HG03103 (cell line): ENCODE data around the gene TEX261.

Experiments
- ATAC-seq: cut with Tn5 transposase; IDR thresholded peaks from one replicate; pipeline ENCODE4 v1.9.1; 2021; ENCODE audit warnings: low read depth; ENCODE audit not compliant: unreplicated experiment

Gene TEX261

GRCh38 chr2:70960833-70961647 lies 33.6 kb downstream of the TEX261 start:
- ATAC-seq: no peak

GRCh38 chr2:70959851-70960832 lies 34.5 kb downstream of the TEX261 start:
- no peak for ATAC-seq

GRCh38 chr2:70959271-70959761 lies 35.4 kb downstream of the TEX261 start:
- no peak for ATAC-seq

- no peak for ATAC-seq
These were observed 35.9 kb downstream of the TEX261 start for GRCh38 chr2:70958759-70959158.

GRCh38 chr2:70957798-70958197 lies 36.9 kb downstream of the TEX261 start:
- no peak for ATAC-seq

- ATAC-seq: no peak
These were observed 38.5 kb downstream of the TEX261 start for GRCh38 chr2:70956141-70956540.

GRCh38 chr2:70954886-70955285 lies 39.8 kb downstream of the TEX261 start:
- ATAC-seq: no peak

- no peak for ATAC-seq
These were observed 45.6 kb downstream of the TEX261 start for GRCh38 chr2:70949086-70949485.

GRCh38 chr2:70948337-70949003 lies 46.2 kb downstream of the TEX261 start:
- ATAC-seq: peak; percentile 81

GRCh38 chr2:70947556-70948184 lies 47.0 kb downstream of the TEX261 start:
- no peak for ATAC-seq

- no peak for ATAC-seq
These were observed 47.7 kb downstream of the TEX261 start for GRCh38 chr2:70946832-70947442.

- ATAC-seq: no peak
These were observed 50.5 kb downstream of the TEX261 start for GRCh38 chr2:70944111-70944690.

GRCh38 chr2:70943205-70943871 lies 51.3 kb downstream of the TEX261 start:
- no peak for ATAC-seq

- no peak for ATAC-seq
These were observed 52.1 kb downstream of the TEX261 start for GRCh38 chr2:70942396-70943204.

GRCh38 chr2:70941701-70942100 lies 53.0 kb downstream of the TEX261 start:
- no peak for ATAC-seq

GRCh38 chr2:70941186-70941585 lies 53.5 kb downstream of the TEX261 start:
- no peak for ATAC-seq

GRCh38 chr2:70939839-70940580 lies 54.7 kb downstream of the TEX261 start:
- no peak for ATAC-seq
